ENCODE data around the gene IGFLR1.
A peak's percentile ranks its signal among the peaks of the same experiment; 100 is the strongest.

DNA sequence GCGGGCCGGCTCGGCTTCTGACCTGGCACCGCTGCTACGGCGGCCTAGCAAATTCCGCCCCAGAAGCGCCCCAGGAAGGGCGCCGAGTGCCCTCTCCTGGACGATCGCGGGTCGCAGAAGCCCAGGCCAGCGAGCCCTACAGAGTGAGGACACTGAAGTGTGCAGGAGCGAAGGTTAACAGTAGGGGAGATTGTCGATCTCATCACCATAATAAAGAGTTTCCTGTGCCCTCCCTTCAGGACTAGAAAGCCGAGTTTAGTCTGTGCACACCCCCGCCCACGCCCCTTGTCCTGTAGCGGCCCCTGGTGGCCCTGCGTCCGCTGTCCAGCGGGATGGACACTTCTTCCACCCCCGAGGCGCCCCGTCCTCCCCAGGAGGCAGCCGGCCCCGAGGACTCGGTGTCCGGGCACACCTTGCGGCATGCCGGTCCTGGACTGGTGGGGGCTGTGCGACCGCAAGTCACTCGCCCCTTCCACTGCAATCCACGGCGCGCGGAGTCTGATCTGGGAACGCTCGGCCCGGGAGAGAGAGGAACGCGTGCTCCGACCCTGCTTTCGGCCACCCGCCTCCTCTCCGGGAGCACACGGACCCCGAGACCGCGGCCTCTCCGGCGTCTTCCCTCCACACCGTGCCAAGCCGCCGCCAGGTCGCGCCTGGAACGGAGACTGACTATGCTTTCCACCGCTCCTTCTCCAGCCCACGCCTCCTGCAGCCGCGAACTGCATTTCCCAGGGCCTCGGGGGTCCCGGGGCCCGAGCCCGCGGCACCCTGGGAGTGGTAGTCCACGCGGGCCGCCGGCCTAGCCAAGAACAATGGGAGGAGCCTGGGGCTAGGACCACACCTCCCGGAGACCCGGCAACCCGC is 25.2 kb downstream of the IGFLR1 start:
- peak; percentile 75 for TF ChIP-seq CTCF (IDR thresholded peaks at IDR 0.05; ENCODE audit: insufficient read depth, low read depth, low read length)
- TF ChIP-seq EZH2 (IDR thresholded peaks at IDR 0.05; ENCODE audit: insufficient read depth, low read length): no peak

Measured in astrocyte (in vitro differentiated cells and primary cell).